Liver (tissue), 3 donors: Measurements from ENCODE around the gene CWC22.

ENCODE experiments used
- ATF3 ChIP-seq: IDR thresholded peaks from 2 replicates; pipeline ENCODE4 v1.6.1; 2016; ENCODE audit warnings: antibody characterized with exemption
- CTCF ChIP-seq: fragments of 150-350 bp; IDR thresholded peaks from 2 replicates; pipeline ENCODE4 v1.5.1; 2017; ENCODE audit warnings: improper control_type of control experiment, low read depth, low read length; ENCODE audit not compliant: missing input control
- GABPA ChIP-seq, 2 donors: IDR thresholded peaks in 1 of 2; conservative IDR thresholded peaks in 1 of 2; 2 replicates each; pipeline ENCODE4 v1.6.1; 2016; ENCODE audit warnings: antibody characterized with exemption in 2 of 2, mild to moderate bottlenecking in 1 of 2, moderate library complexity in 1 of 2
- JUND ChIP-seq, 2 donors: IDR thresholded peaks; 2 replicates each; pipeline ENCODE4 v1.6.1; 2016; ENCODE audit warnings: antibody characterized with exemption in 2 of 2
- MAX ChIP-seq: IDR thresholded peaks from 2 replicates; pipeline ENCODE4 v1.6.1; 2016; ENCODE audit warnings: antibody characterized with exemption
- NR2F2 ChIP-seq: IDR thresholded peaks from 2 replicates; pipeline ENCODE4 v1.6.1; 2016; ENCODE audit warnings: antibody characterized with exemption
- RAD21 ChIP-seq, 2 donors: IDR thresholded peaks; 2 replicates each; pipeline ENCODE4 v1.6.1; 2016; ENCODE audit warnings: antibody characterized with exemption in 2 of 2, mild to moderate bottlenecking in 2 of 2
- REST ChIP-seq: IDR thresholded peaks from 2 replicates; pipeline ENCODE4 v1.6.1; 2016; ENCODE audit warnings: antibody characterized with exemption, mild to moderate bottlenecking
- RXRA ChIP-seq, 2 donors: IDR thresholded peaks; 2 replicates each; pipeline ENCODE4 v1.6.1; 2017 to 2018; ENCODE audit warnings: antibody characterized with exemption in 2 of 2, mild to moderate bottlenecking in 1 of 2
- SP1 ChIP-seq: IDR thresholded peaks from 2 replicates; pipeline ENCODE4 v1.6.1; 2018; ENCODE audit warnings: antibody characterized with exemption, mild to moderate bottlenecking
- TAF1 ChIP-seq: conservative IDR thresholded peaks from 2 replicates; pipeline ENCODE4 v1.6.1; 2016; ENCODE audit warnings: antibody characterized with exemption, mild to moderate bottlenecking
- YY1 ChIP-seq: IDR thresholded peaks from 2 replicates; pipeline ENCODE4 v1.6.1; 2016; ENCODE audit warnings: antibody characterized with exemption, mild to moderate bottlenecking
- ZBTB33 ChIP-seq: IDR thresholded peaks from 2 replicates; pipeline ENCODE4 v1.6.1; 2016; ENCODE audit warnings: antibody characterized with exemption
- donor health status: healthy.
- donor health status: healthy.

- TF ChIP-seq ZBTB33 (no peak), SP1 (no peak), RAD21 (IDR thresholded peaks at IDR 0.05) (no peak), CTCF (no peak), MAX (no peak), TAF1 (no peak), RXRA (IDR thresholded peaks at IDR 0.05) (no peak), YY1 (no peak), GABPA (IDR thresholded peaks at IDR 0.05 in 1 of 2, conservative IDR thresholded peaks at IDR 0.05 in 1 of 2) (no peak), NR2F2 (no peak), REST (no peak), JUND (IDR thresholded peaks at IDR 0.05) (no peak), ATF3 (no peak)
Observed at GRCh38 chr2:179900655-179901054, 106.4 kb downstream of the CWC22 start.
